HL-60 (cell line): ENCODE data around the gene RPS23.

Experiments used
- POLR2AphosphoS5 ChIP-seq: IDR thresholded peaks from 2 replicates; pipeline ENCODE4 v1.6.1; 2012; ENCODE audit warnings: low read depth
- TF ChIP-seq, protein P1 (sequence below): IDR thresholded peaks from one replicate; pipeline ENCODE4 v1.5.1; 2011; ENCODE audit warnings: low read length, control low read depth, inconsistent platforms; ENCODE audit not compliant: insufficient read depth

DNA sequence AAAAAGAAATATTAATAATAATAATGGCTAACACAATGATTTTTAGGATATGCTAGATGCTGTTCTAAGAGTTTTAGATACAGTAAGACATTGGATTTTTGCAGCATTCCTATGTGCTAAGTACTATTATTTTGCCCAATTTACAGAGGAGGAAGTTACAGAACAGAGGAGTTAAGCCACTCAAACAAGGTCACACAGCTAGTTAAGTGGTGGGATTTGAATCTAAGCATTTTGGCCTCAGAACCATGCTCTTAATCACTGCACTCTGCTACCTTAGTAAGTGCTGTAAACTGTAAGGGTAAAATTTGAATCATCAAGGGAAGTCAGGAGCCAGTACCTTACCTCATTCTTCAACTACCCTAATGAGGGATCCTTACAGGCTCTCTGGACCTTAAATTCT, 25.4 kb downstream of the RPS23 start:
- TF ChIP-seq, protein P1, sequence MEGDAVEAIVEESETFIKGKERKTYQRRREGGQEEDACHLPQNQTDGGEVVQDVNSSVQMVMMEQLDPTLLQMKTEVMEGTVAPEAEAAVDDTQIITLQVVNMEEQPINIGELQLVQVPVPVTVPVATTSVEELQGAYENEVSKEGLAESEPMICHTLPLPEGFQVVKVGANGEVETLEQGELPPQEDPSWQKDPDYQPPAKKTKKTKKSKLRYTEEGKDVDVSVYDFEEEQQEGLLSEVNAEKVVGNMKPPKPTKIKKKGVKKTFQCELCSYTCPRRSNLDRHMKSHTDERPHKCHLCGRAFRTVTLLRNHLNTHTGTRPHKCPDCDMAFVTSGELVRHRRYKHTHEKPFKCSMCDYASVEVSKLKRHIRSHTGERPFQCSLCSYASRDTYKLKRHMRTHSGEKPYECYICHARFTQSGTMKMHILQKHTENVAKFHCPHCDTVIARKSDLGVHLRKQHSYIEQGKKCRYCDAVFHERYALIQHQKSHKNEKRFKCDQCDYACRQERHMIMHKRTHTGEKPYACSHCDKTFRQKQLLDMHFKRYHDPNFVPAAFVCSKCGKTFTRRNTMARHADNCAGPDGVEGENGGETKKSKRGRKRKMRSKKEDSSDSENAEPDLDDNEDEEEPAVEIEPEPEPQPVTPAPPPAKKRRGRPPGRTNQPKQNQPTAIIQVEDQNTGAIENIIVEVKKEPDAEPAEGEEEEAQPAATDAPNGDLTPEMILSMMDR, result no peak
- TF ChIP-seq POLR2AphosphoS5, result no peak
